K562 (cell line): ENCODE results near the gene GAB2. TPM values are rescaled to one million over a fixed set of nuclear protein-coding genes. Genes with fewer than 3 reads are reported as not detected.

ENCODE experiments used
- CUX1 ChIP-seq: fragments of 200-800 bp; sonication (Bioruptor generic); IDR thresholded peaks from 2 replicates; pipeline ENCODE4 v1.6.1; 2016; ENCODE audit warnings: missing genetic modification characterization, missing compliant biosample characterization
- polyA plus RNA-seq, 8 experiments: library from polyadenylated mRNA; depleted of rRNA in 4 of 8; stranded (reverse) in 5 of 8; unstranded in 3 of 8; fragments of >200 nt; fragmentation: Nextera tagmentation in 2 of 8; fragmentation: Illumina TruSeq in 1 of 8; extraction: Ambion mirVana in 2 of 8; extraction: Trizol in 1 of 8; gene quantifications; 2 replicates each; pipeline versions ENCODE4 v1.2.1 to v1.2.3, GENCODE V29; 2011 to 2014; ENCODE audit warnings: inconsistent platforms in 1 of 8, missing spikeins in 1 of 8
- total RNA-seq, 7 experiments: library from RNA; depleted of rRNA in 6 of 7; stranded (reverse); fragments of >200 nt in 6 of 7; fragmentation: Illumina TruSeq in 2 of 7; extraction: Trizol in 2 of 7; gene quantifications; 2 replicates each; pipeline versions ENCODE4 v1.2.1 to v1.2.3, GENCODE V29; 2011 to 2021; ENCODE audit warnings: low replicate concordance in 1 of 7

GAB2 gene
- total and polyA plus RNA-seq, 9 of the 15 experiments (the other 6 are each of a cell fraction or from before 2014, with no cell fraction given) = 2.3 to 35.2 (median 16.1) TPM

- peak; percentile 10; the same call in 1 of the 2 replicates for TF ChIP-seq CUX1 (CRISPR knock-in tag)
- TF ChIP-seq, all 486 proteins: peak for 9
These were observed 126.0 kb downstream of the GAB2 start (continued) for GRCh38 chr11:78291503-78292108.
